Upper lobe of left lung (tissue), 4 donors: ENCODE data around the gene GOLGA6L7.

Experiments
- POLR2A ChIP-seq, 4 donors: fragments of 450-650 bp; IDR thresholded peaks; one replicate each; pipeline ENCODE4 v1.5.1; 2016 to 2017; ENCODE audit warnings: antibody characterized with exemption in 4 of 4, mild to moderate bottlenecking in 2 of 4
- TF ChIP-seq, protein P1 (sequence below), 6 experiments: fragments of 450-650 bp in 4 of 6; fragments of 200-600 bp in 2 of 6; sonication (generic) in 2 of 6; IDR thresholded peaks; one replicate each; pipeline ENCODE4 v1.5.1; 2016 to 2019; ENCODE audit warnings: antibody characterized with exemption in 6 of 6

DNA sequence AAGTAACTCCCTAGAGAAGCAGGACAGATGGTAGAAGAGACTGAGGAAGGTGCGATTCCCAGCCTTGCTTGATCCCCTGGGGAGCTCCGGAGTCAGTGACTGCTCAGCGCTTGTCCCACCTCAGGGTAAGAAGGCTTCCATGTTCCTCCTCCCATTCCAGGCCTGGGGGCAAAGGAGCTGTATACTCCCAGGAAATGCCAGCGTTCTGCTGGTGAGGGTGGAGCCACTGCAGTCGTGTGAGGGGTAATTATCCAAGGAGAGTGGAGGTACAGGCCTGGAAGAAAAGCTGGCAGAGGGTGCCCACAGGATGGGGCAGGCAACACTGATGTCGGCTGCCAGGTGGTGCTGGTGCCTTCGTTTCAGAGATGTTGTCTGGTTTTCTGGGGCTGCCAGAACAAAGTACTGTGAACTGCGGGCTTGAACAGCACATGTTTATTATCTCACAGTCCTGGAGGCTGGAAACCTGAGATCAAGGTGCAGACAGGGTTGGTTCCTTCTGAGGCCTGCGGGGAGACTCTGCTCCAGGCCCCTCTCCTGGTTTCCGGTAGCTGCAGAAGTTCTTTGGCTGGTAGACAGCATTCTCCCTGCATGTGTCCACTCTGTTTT lies 25.2 kb upstream of the GOLGA6L7 start:
- TF ChIP-seq, protein P1, sequence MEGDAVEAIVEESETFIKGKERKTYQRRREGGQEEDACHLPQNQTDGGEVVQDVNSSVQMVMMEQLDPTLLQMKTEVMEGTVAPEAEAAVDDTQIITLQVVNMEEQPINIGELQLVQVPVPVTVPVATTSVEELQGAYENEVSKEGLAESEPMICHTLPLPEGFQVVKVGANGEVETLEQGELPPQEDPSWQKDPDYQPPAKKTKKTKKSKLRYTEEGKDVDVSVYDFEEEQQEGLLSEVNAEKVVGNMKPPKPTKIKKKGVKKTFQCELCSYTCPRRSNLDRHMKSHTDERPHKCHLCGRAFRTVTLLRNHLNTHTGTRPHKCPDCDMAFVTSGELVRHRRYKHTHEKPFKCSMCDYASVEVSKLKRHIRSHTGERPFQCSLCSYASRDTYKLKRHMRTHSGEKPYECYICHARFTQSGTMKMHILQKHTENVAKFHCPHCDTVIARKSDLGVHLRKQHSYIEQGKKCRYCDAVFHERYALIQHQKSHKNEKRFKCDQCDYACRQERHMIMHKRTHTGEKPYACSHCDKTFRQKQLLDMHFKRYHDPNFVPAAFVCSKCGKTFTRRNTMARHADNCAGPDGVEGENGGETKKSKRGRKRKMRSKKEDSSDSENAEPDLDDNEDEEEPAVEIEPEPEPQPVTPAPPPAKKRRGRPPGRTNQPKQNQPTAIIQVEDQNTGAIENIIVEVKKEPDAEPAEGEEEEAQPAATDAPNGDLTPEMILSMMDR (IDR thresholded peaks at IDR 0.05): no peak
- TF ChIP-seq POLR2A (IDR thresholded peaks at IDR 0.05): no peak
